IMR-90 (cell line): ENCODE data around the gene CHTF8. TPM values are rescaled to one million over a fixed set of nuclear protein-coding genes. Genes with fewer than 3 reads are reported as not detected.
"Not testable (repeated sequence)": the region's sequence is repeated elsewhere in the genome, so short reads cannot be mapped to it uniquely, and the experiment has no call there.

Experiments
- ATAC-seq: fragments of 200-7000 bp; cut with Tn5 transposase; 2 replicates; pipeline ENCODE4 v1.9.1; 2020; ENCODE audit warnings: low read depth, mild to moderate bottlenecking, moderate library complexity
- BruUV-seq: library from RNA; stranded (reverse); fragments of 400-500 nt; replicated peaks from 2 replicates; lab custom pipeline; 2021; lab: Mats Ljungman, UMichigan
- CTCF ChIA-PET: fragments of 300-600 bp; formaldehyde crosslinking; extraction: SDS; loops from one replicate; lab custom pipeline; 2021; ENCODE audit warnings: antibody characterized with exemption; lab: Yijun Ruan, JAX
- POLR2A ChIA-PET: fragments of 300-600 bp; sonication (Branson Sonifier 250); formaldehyde crosslinking; loops from one replicate; lab custom pipeline; 2022; ENCODE audit warnings: antibody characterized with exemption; ENCODE audit not compliant: unreplicated experiment; lab: Charles Lee
- DNase-seq: peaks from one replicate; pipeline ENCODE4 v3.0.0; 2013
- H2AFZ ChIP-seq: replicated peaks from 2 replicates; pipeline ENCODE3; 2013; ENCODE audit warnings: low read length, mild to moderate bottlenecking; ENCODE audit not compliant: poor library complexity
- H2AK5ac ChIP-seq: 2 replicates; pipeline ENCODE4 v1.6.1; 2013; ENCODE audit warnings: low read depth, low read length, inconsistent platforms
- H2AK9ac ChIP-seq: replicated peaks from 2 replicates; pipeline ENCODE3; 2013; ENCODE audit warnings: mild to moderate bottlenecking, low read depth, low read length, moderate library complexity; ENCODE audit not compliant: poor library complexity
- H2BK120ac ChIP-seq: 2 replicates; pipeline ENCODE4 v1.6.1; 2013; ENCODE audit warnings: low read depth, low read length, inconsistent platforms
- H2BK15ac ChIP-seq: 3 replicates; pipeline ENCODE4 v1.6.1; 2013; ENCODE audit warnings: low read depth, low read length, inconsistent platforms
- H2BK20ac ChIP-seq: 2 replicates; pipeline ENCODE4 v1.6.1; 2013; ENCODE audit warnings: low read depth, mild to moderate bottlenecking, inconsistent platforms, low read length, moderate library complexity
- H2BK5ac ChIP-seq: 2 replicates; pipeline ENCODE4 v1.6.1; 2013; ENCODE audit warnings: mild to moderate bottlenecking, low read depth, low read length, inconsistent platforms; ENCODE audit not compliant: poor library complexity, severe bottlenecking
- H3K14ac ChIP-seq: replicated peaks from 2 replicates; pipeline ENCODE4 v1.6.1; 2013; ENCODE audit warnings: low read depth, low read length, inconsistent platforms
- H3K18ac ChIP-seq: 2 replicates; pipeline ENCODE4 v1.6.1; 2013; ENCODE audit warnings: low read depth, low read length, control low read depth
- H3K23ac ChIP-seq: 2 replicates; pipeline ENCODE4 v1.6.1; 2013; ENCODE audit warnings: low read depth, low read length, inconsistent platforms
- H3K27ac ChIP-seq: 2 replicates; pipeline ENCODE4 v1.5.1; 2013; ENCODE audit warnings: mild to moderate bottlenecking, control low read depth, low read length; ENCODE audit not compliant: insufficient read depth
- H3K27me3 ChIP-seq: 2 replicates; pipeline ENCODE4 v1.6.1; 2013; ENCODE audit warnings: low read length; ENCODE audit not compliant: control insufficient read depth, insufficient read depth
- H3K36me3 ChIP-seq: 2 replicates; pipeline ENCODE4 v1.6.1; 2013; ENCODE audit warnings: low read length, mixed read lengths; ENCODE audit not compliant: control insufficient read depth, insufficient read depth
- H3K4ac ChIP-seq: 2 replicates; pipeline ENCODE4 v1.6.1; 2013; ENCODE audit warnings: low read depth, low read length, inconsistent platforms
- H3K4me1 ChIP-seq: 2 replicates; pipeline ENCODE4 v1.6.1; 2013; ENCODE audit warnings: low read length, mixed read lengths; ENCODE audit not compliant: control insufficient read depth, insufficient read depth
- H3K4me2 ChIP-seq: 2 replicates; pipeline ENCODE4 v1.6.1; 2013; ENCODE audit warnings: low read depth, mild to moderate bottlenecking, control low read depth, low read length, moderate library complexity
- H3K4me3 ChIP-seq: 2 replicates; pipeline ENCODE4 v1.5.1; 2013; ENCODE audit warnings: low read depth, mild to moderate bottlenecking, control low read depth, low read length, moderate library complexity; ENCODE audit not compliant: insufficient read depth
- H3K56ac ChIP-seq: 2 replicates; pipeline ENCODE4 v1.6.1; 2013; ENCODE audit warnings: low read length, inconsistent platforms; ENCODE audit not compliant: insufficient read depth; ENCODE audit errors: extremely low read depth
- H3K79me1 ChIP-seq, 2 experiments: 2 replicates each; pipeline ENCODE4 v1.6.1; 2013; ENCODE audit warnings: low read length in 2 of 2, inconsistent platforms in 1 of 2, low read depth in 1 of 2
- H3K9ac ChIP-seq: 2 replicates; pipeline ENCODE4 v1.6.1; 2013; ENCODE audit warnings: low read depth, low read length, control low read depth
- H3K9me1 ChIP-seq: 2 replicates; pipeline ENCODE4 v1.6.1; 2013; ENCODE audit warnings: low read length, inconsistent platforms; ENCODE audit not compliant: insufficient read depth
- H3K9me3 ChIP-seq: 2 replicates; pipeline ENCODE4 v1.6.1; 2013; ENCODE audit warnings: low read length; ENCODE audit not compliant: control insufficient read depth, insufficient read depth
- H4K20me1 ChIP-seq: 2 replicates; pipeline ENCODE4 v1.6.1; 2013; ENCODE audit warnings: low read length, inconsistent platforms; ENCODE audit not compliant: insufficient read depth
- H4K5ac ChIP-seq: 2 replicates; pipeline ENCODE4 v1.6.1; 2013; ENCODE audit warnings: mild to moderate bottlenecking, low read depth, low read length, control low read depth
- H4K8ac ChIP-seq, 2 experiments: 2 replicates each; pipeline ENCODE4 v1.6.1; 2013; ENCODE audit warnings: low read depth in 2 of 2, low read length in 2 of 2, control low read depth in 1 of 2, inconsistent platforms in 1 of 2
- H4K91ac ChIP-seq: 2 replicates; pipeline ENCODE4 v1.6.1; 2013; ENCODE audit warnings: low read depth, low read length, inconsistent platforms; ENCODE audit not compliant: insufficient read depth
- WGBS, 2 experiments: methylation state at CpG; one replicate each; pipeline versions ENCODE4 v1.1.5 to v1.1.7; 2013; ENCODE audit warnings: missing lambda C conversion rate in 2 of 2; ENCODE audit not compliant: insufficient read length in 1 of 2; ENCODE audit errors: extremely low coverage in 2 of 2; 5-methylcytosine and 5-hydroxymethylcytosine counted together
- dilution Hi-C: fragments of 300-500 bp; cut with HindIII; formaldehyde crosslinking; loops from one replicate; pipeline ENCODE4 v1.14.3; 2018; ENCODE audit warnings: low sequenced_read_pairs; ENCODE audit not compliant: unreplicated experiment
- in situ Hi-C: fragments of 300-500 bp; cut with MboI; formaldehyde crosslinking; loops from 3 replicates; pipeline ENCODE4 v1.14.3; 2019; ENCODE audit warnings: low sequenced_read_pairs, inconsistent platforms, mixed read lengths
- intact Hi-C: fragments of 100-400 bp; cut with micrococcal nuclease; formaldehyde crosslinking; loops from 2 replicates; pipeline ENCODE4 v1.10.0; 2022
- polyA plus RNA-seq, 3 experiments: library from polyadenylated mRNA; depleted of rRNA; stranded (reverse); fragments of >200 nt; gene quantifications; 2 replicates each; pipeline ENCODE4 v1.2.3, GENCODE V29; 2012; ENCODE audit warnings: low replicate concordance in 1 of 3
- total RNA-seq: library from RNA; depleted of rRNA; stranded (reverse); fragments of >200 nt; gene quantifications from 2 replicates; pipeline ENCODE4 v1.2.3, GENCODE V29; 2012

Gene CHTF8
- total and polyA plus RNA-seq, 2 of the 4 experiments (the other 2 are of a cell fraction) = 47.1 to 122 TPM

- WGBS, 2 experiments = 95% methylated on average over 6 of the region's 14 CpGs; no CpG with 5 or more reads in 1 of the 2 experiments
- H3K9ac ChIP-seq, H2BK15ac ChIP-seq, H3K27ac ChIP-seq, H2BK5ac ChIP-seq, H3K9me1 ChIP-seq, H2BK120ac ChIP-seq, H4K5ac ChIP-seq, BruUV-seq, H3K27me3 ChIP-seq, H3K23ac ChIP-seq, DNase-seq, H3K14ac ChIP-seq, H3K4me2 ChIP-seq, H3K56ac ChIP-seq, H4K8ac ChIP-seq, H2BK20ac ChIP-seq, H2AFZ ChIP-seq, ATAC-seq, H3K4me1 ChIP-seq, H3K4ac ChIP-seq, H4K91ac ChIP-seq, H2AK5ac ChIP-seq, POLR2A ChIA-PET, dilution Hi-C loops, H3K4me3 ChIP-seq, H2AK9ac ChIP-seq, H3K18ac ChIP-seq, H3K9me3 ChIP-seq: not testable (repeated sequence)
- intact Hi-C loops (loop anchor here (1.0 to 10.0 kb wide), 5 partner anchors 223 to 597 kb away; no protein-coding TSS in a partner anchor), in situ Hi-C loops (loop anchor here (5.0 kb wide), 2 partner anchors 278 to 598 kb away; no protein-coding TSS in a partner anchor)
- Histone ChIP-seq H3K36me3 (peaks cover 15% of the 10 kb centered on the region), H4K20me1 (peaks cover 28% of the 10 kb centered on the region), H3K79me1 (peaks cover 20 to 52% of the 10 kb centered on the region in 2 experiments)
- CTCF ChIA-PET = interaction anchor here (0.6 to 3.1 kb wide), 2 partner anchors 50 to 223 kb away, joined by 3 to 18 read pairs; no protein-coding TSS in a partner anchor
These were observed 7.4 kb downstream of the CHTF8 start for GRCh38 chr16:69124961-69125360.

DNA sequence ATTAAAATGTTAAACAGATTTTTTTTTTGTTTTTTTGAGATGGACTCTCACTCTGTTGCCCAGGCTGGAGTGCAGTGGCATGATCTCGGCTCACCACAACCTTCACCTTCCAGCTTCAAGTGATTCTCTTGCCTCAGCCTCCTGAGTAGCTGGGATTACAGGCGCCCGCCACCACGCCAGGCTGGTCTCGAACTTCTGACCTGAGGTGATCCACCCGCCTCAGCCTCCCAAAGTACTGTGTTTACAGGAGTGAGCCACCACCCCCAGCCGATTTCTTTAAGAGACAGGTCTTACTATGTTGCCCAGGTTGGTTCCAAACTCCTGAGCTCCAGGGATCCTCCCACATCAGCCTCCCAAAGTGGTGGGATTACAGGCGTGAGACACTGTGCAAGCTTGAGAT is 8.0 kb downstream of the CHTF8 start:
- in situ Hi-C loops = loop anchor here (5.0 kb wide), 2 partner anchors 277 to 597 kb away; no protein-coding TSS in a partner anchor

More for the DNA sequence above, 8.0 kb downstream of the CHTF8 start:
- ATAC-seq, H2AFZ ChIP-seq, H2BK120ac ChIP-seq, H2AK5ac ChIP-seq, H4K8ac ChIP-seq, H2BK20ac ChIP-seq, H2AK9ac ChIP-seq, H2BK15ac ChIP-seq, H3K4me1 ChIP-seq, BruUV-seq, H2BK5ac ChIP-seq, POLR2A ChIA-PET, H4K91ac ChIP-seq, DNase-seq, H3K4ac ChIP-seq, H3K9me3 ChIP-seq, H3K27ac ChIP-seq, H3K14ac ChIP-seq, H3K4me2 ChIP-seq, H3K4me3 ChIP-seq, H4K5ac ChIP-seq, dilution Hi-C loops, H3K18ac ChIP-seq, H3K9me1 ChIP-seq, H3K27me3 ChIP-seq, H3K9ac ChIP-seq, H3K56ac ChIP-seq, H3K23ac ChIP-seq: not testable (repeated sequence)
- peaks cover 20% of the 10 kb centered on the region for H3K36me3 ChIP-seq
- H3K79me1 ChIP-seq = peaks cover 19 to 56% of the 10 kb centered on the region in 2 experiments
- intact Hi-C loops = loop anchor here (1.0 to 10.0 kb wide), 5 partner anchors 222 to 596 kb away; no protein-coding TSS in a partner anchor
- peaks cover 23% of the 10 kb centered on the region for H4K20me1 ChIP-seq
- 100% methylated on average over 3 of the region's 8 CpGs; no CpG with 5 or more reads in 1 of the 2 experiments for WGBS, 2 experiments
- CTCF ChIA-PET = interaction anchor here (0.6 to 3.1 kb wide), 8 partner anchors 16 to 724 kb away, joined by 3 to 18 read pairs (median 5); no protein-coding TSS in a partner anchor
